ENCODE results near the gene GSN.
"Not testable (repeated sequence)": the region's sequence is repeated elsewhere in the genome, so short reads cannot be mapped to it uniquely, and the experiment has no call there.

Gene GSN

GRCh38 chr9:121289026-121289771 is 21.2 kb downstream of the GSN start:
- no peak for DNase-seq

- DNase-seq: no peak
These were observed 21.9 kb downstream of the GSN start for GRCh38 chr9:121289772-121290370.

- not testable (repeated sequence) for DNase-seq
These were observed 23.6 kb downstream of the GSN start for GRCh38 chr9:121291536-121291935.

GRCh38 chr9:121292051-121292450 is 24.1 kb downstream of the GSN start:
- no peak for DNase-seq

GRCh38 chr9:121292801-121293241 is 24.9 kb downstream of the GSN start:
- DNase-seq: no peak

- no peak for DNase-seq
These were observed 26.3 kb downstream of the GSN start for GRCh38 chr9:121294151-121294743.

GRCh38 chr9:121294866-121295661 is 27.1 kb downstream of the GSN start:
- DNase-seq: no peak

- no peak for DNase-seq
These were observed 27.8 kb downstream of the GSN start for GRCh38 chr9:121295662-121296191.

- no peak for DNase-seq
These were observed 28.5 kb downstream of the GSN start for GRCh38 chr9:121296213-121297127.

- DNase-seq: no peak
These were observed 29.4 kb downstream of the GSN start for GRCh38 chr9:121297389-121297788.

- DNase-seq: no peak
These were observed 30.1 kb downstream of the GSN start for GRCh38 chr9:121298016-121298538.

GRCh38 chr9:121298689-121299466 is 30.9 kb downstream of the GSN start:
- no peak for DNase-seq

- DNase-seq: no peak
These were observed 31.7 kb downstream of the GSN start for GRCh38 chr9:121299467-121300282.

- DNase-seq: no peak
These were observed 32.5 kb downstream of the GSN start for GRCh38 chr9:121300283-121301119.

- no peak for DNase-seq
These were observed 33.9 kb downstream of the GSN start for GRCh38 chr9:121301881-121302286.

- DNase-seq: no peak
These were observed 34.4 kb downstream of the GSN start for GRCh38 chr9:121302341-121302740.

- no peak for DNase-seq
These were observed 34.8 kb downstream of the GSN start for GRCh38 chr9:121302786-121303185.

- DNase-seq: no peak
These were observed 35.8 kb downstream of the GSN start for GRCh38 chr9:121303456-121304451.
